Fibroblast of the aortic adventitia (primary cell): Measurements from ENCODE around the gene METTL8. TPM values are rescaled to one million over a fixed set of nuclear protein-coding genes. Genes with fewer than 3 reads are reported as not detected.
A peak's percentile ranks its signal among the peaks of the same experiment; 100 is the strongest.

Source experiments
- DNase-seq: peaks from one replicate; pipeline ENCODE4 v3.0.0-alpha.2; 2010; ENCODE audit warnings: low read depth
- H3K4me3 ChIP-seq: 2 replicates; pipeline ENCODE4 v1.5.1; 2011; ENCODE audit warnings: low read depth, mild to moderate bottlenecking, control low read depth, low read length, moderate library complexity
- total RNA-seq: library from RNA; depleted of rRNA; stranded (reverse); fragments of >200 nt; gene quantifications from 2 replicates; pipeline ENCODE4 v1.2.3, GENCODE V29; 2012; ENCODE audit warnings: low replicate concordance
- TF ChIP-seq, protein P1 (sequence below): IDR thresholded peaks from 2 replicates; pipeline ENCODE4 v1.5.1; 2011; ENCODE audit warnings: mild to moderate bottlenecking, low read length, control low read depth, inconsistent platforms; ENCODE audit not compliant: insufficient read depth

METTL8 gene
- total RNA-seq, 1 donor: 34.6 TPM

GRCh38 chr2:171412571-171413175, 21.1 kb downstream of the METTL8 start:
- TF ChIP-seq, protein P1, sequence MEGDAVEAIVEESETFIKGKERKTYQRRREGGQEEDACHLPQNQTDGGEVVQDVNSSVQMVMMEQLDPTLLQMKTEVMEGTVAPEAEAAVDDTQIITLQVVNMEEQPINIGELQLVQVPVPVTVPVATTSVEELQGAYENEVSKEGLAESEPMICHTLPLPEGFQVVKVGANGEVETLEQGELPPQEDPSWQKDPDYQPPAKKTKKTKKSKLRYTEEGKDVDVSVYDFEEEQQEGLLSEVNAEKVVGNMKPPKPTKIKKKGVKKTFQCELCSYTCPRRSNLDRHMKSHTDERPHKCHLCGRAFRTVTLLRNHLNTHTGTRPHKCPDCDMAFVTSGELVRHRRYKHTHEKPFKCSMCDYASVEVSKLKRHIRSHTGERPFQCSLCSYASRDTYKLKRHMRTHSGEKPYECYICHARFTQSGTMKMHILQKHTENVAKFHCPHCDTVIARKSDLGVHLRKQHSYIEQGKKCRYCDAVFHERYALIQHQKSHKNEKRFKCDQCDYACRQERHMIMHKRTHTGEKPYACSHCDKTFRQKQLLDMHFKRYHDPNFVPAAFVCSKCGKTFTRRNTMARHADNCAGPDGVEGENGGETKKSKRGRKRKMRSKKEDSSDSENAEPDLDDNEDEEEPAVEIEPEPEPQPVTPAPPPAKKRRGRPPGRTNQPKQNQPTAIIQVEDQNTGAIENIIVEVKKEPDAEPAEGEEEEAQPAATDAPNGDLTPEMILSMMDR: no peak
- no peak overlapping the region for H3K4me3 ChIP-seq
- peak; percentile 36 for DNase-seq

- H3K4me3 ChIP-seq: no peak overlapping the region
- TF ChIP-seq, protein P1: no peak
- DNase-seq: peak; percentile 50
Measured at GRCh38 chr2:171411791-171412483, 21.9 kb downstream of the METTL8 start.

GRCh38 chr2:171411214-171411613, 22.6 kb downstream of the METTL8 start:
- H3K4me3 ChIP-seq: no peak overlapping the region
- DNase-seq: no peak
- TF ChIP-seq, protein P1: no peak

DNA sequence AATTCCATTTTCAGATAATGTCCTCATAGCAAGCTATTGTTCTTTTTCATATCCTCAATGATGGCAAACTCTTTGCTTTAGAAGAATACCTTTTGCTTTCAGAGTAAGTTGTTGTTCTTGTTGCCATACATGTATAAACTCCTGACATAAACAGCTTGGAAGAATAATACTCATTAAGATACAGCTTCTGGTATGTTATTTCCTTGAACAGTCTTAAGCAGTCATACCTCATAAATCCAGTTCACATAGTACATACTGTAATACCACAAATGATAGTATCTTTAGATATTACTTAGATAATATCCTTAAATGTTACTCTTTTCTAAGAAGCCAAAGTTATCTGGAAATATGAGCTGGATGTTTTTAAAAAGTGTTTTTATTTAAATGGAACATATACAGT, 23.2 kb downstream of the METTL8 start:
- no peak for DNase-seq
- no peak overlapping the region for H3K4me3 ChIP-seq
- TF ChIP-seq, protein P1: no peak

DNA sequence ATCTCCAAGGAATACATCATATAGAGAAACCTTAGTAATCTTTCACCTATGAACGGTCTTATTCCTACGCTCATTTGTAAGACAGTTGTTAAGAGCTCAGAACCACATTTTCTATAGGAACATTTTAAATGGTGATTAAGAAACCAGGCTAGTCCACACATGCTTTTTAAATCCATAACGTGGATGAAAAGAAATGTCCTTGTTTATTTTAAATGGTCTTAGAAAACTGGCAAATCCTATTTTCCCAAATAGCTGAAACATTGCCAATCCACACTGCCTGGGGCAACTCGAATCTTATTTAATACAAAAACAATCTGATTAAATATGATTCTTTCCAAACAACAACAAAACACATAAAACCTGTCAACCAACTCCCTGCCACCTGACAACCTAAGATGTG, 23.7 kb downstream of the METTL8 start:
- TF ChIP-seq, protein P1: no peak
- H3K4me3 ChIP-seq: no peak overlapping the region
- DNase-seq: peak; percentile 64

GRCh38 chr2:171409436-171409971, 24.3 kb downstream of the METTL8 start:
- TF ChIP-seq, protein P1: no peak
- peak; percentile 14 for DNase-seq
- H3K4me3 ChIP-seq: no peak overlapping the region
